ENCODE results near the gene MPC1. TPM values are rescaled to one million over a fixed set of nuclear protein-coding genes. Genes with fewer than 3 reads are reported as not detected.

Gene MPC1
- total RNA-seq, 8 experiments from 2014 or later: 39.0 to 91.6 (median 54.1) TPM

GRCh38 chr6:166415833-166416347 is 33.1 kb upstream of the MPC1 start:
- WGBS, 10 experiments: 57 to 98% (median 76%) methylated on average over 2 to 5 of the region's 5 CpGs
- no peak for ATAC-seq (replicated peaks in 6 of 8)

GRCh38 chr6:166415306-166415705 is 32.6 kb upstream of the MPC1 start:
- Histone ChIP-seq H3K4me1 (replicated peaks in 1 of 2) (peaks cover 0 to 5% of the 10 kb centered on the region in 2 donors), H3K27ac (no peak overlapping the region), H3K4me3 (no peak overlapping the region)
- no peak for ATAC-seq (replicated peaks in 6 of 8)
- 49 to 100% (median 84%) methylated on average over 1 to 4 of the region's 5 CpGs for WGBS, 10 experiments
- in situ Hi-C loops (cut with MboI; ENCODE audit: low pct_unique_long_range_greater_than_20kb in 2 of 9, low sequenced_read_pairs in 9 of 9, unreplicated experiment in 9 of 9): loop anchor here in 2 of 9 experiments (25.0 kb wide), 2 partner anchors 128 to 253 kb away; partner anchors contain the start of gene TBXT (in 1 of the 2)

More at GRCh38 chr6:166415833-166416347, 33.1 kb upstream of the MPC1 start:
- H3K4me1 ChIP-seq (replicated peaks in 1 of 2): no peaks in the 10 kb centered on the region
- no peak overlapping the region for H3K4me3 ChIP-seq
- H3K27ac ChIP-seq: no peak overlapping the region
- in situ Hi-C loops (cut with MboI; ENCODE audit: low pct_unique_long_range_greater_than_20kb in 2 of 9, low sequenced_read_pairs in 9 of 9, unreplicated experiment in 9 of 9): loop anchor here in 2 of 9 experiments (25.0 kb wide), 2 partner anchors 129 to 254 kb away; partner anchors contain the start of gene TBXT (in 1 of the 2)

- ATAC-seq (replicated peaks in 6 of 8): no peak
- Histone ChIP-seq H3K4me3 (no peak overlapping the region), H3K27ac (no peak overlapping the region), H3K4me1 (replicated peaks in 1 of 2) (peaks cover 0 to 21% of the 10 kb centered on the region in 2 donors)
- in situ Hi-C loops (cut with MboI; ENCODE audit: low pct_unique_long_range_greater_than_20kb in 2 of 9, low sequenced_read_pairs in 9 of 9, unreplicated experiment in 9 of 9): loop anchor here in 2 of 9 experiments (25.0 kb wide), 2 partner anchors 126 to 251 kb away; partner anchors contain the start of gene TBXT (in 1 of the 2)
- WGBS, 10 experiments: 86 to 100% (median 90%) methylated on average over 1 to 15 of the region's 17 CpGs; no CpG with 5 or more reads in 4 of the 10 experiments
Observed at GRCh38 chr6:166413491-166413951, 30.8 kb upstream of the MPC1 start.

GRCh38 chr6:166412911-166413384 is 30.2 kb upstream of the MPC1 start:
- Histone ChIP-seq H3K4me1 (replicated peaks in 1 of 2) (peaks cover 0 to 21% of the 10 kb centered on the region in 2 donors), H3K4me3 (no peak overlapping the region), H3K27ac (no peak overlapping the region)
- no peak for ATAC-seq (replicated peaks in 6 of 8)
- in situ Hi-C loops (cut with MboI; ENCODE audit: low pct_unique_long_range_greater_than_20kb in 2 of 9, low sequenced_read_pairs in 9 of 9, unreplicated experiment in 9 of 9): loop anchor here in 2 of 9 experiments (25.0 kb wide), 2 partner anchors 126 to 251 kb away; partner anchors contain the start of gene TBXT (in 1 of the 2)
- 60 to 95% (median 69%) methylated on average over 1 to 3 of the region's 13 CpGs; no CpG with 5 or more reads in 7 of the 10 experiments for WGBS, 10 experiments

- Histone ChIP-seq H3K4me1 (replicated peaks in 1 of 2) (peaks cover 0 to 21% of the 10 kb centered on the region in 2 donors), H3K4me3 (no peak overlapping the region), H3K27ac (no peak overlapping the region)
- ATAC-seq (replicated peaks in 6 of 8): no peak
- in situ Hi-C loops (cut with MboI; ENCODE audit: low pct_unique_long_range_greater_than_20kb in 2 of 9, low sequenced_read_pairs in 9 of 9, unreplicated experiment in 9 of 9): loop anchor here in 2 of 9 experiments (25.0 kb wide), 2 partner anchors 125 to 250 kb away; partner anchors contain the start of gene TBXT (in 1 of the 2)
- 80 to 100% (median 90%) methylated on average over 2 to 8 of the region's 49 CpGs; no CpG with 5 or more reads in 6 of the 10 experiments for WGBS, 10 experiments
Observed at GRCh38 chr6:166412156-166412910, 29.6 kb upstream of the MPC1 start.

GRCh38 chr6:166411721-166412151 is 29.0 kb upstream of the MPC1 start:
- Histone ChIP-seq H3K4me3 (no peak overlapping the region), H3K4me1 (replicated peaks in 1 of 2) (peaks cover 0 to 21% of the 10 kb centered on the region in 2 donors), H3K27ac (no peak overlapping the region)
- in situ Hi-C loops (cut with MboI; ENCODE audit: low pct_unique_long_range_greater_than_20kb in 2 of 9, low sequenced_read_pairs in 9 of 9, unreplicated experiment in 9 of 9): loop anchor here in 2 of 9 experiments (25.0 kb wide), 2 partner anchors 124 to 249 kb away; partner anchors contain the start of gene TBXT (in 1 of the 2)
- no peak for ATAC-seq (replicated peaks in 6 of 8)
- 70 to 86% (median 74%) methylated on average over 2 to 4 of the region's 12 CpGs; no CpG with 5 or more reads in 6 of the 10 experiments for WGBS, 10 experiments

GRCh38 chr6:166411271-166411670 is 28.5 kb upstream of the MPC1 start:
- in situ Hi-C loops (cut with MboI; ENCODE audit: low pct_unique_long_range_greater_than_20kb in 2 of 9, low sequenced_read_pairs in 9 of 9, unreplicated experiment in 9 of 9): loop anchor here in 2 of 9 experiments (25.0 kb wide), 2 partner anchors 124 to 249 kb away; partner anchors contain the start of gene TBXT (in 1 of the 2)
- H3K4me3 ChIP-seq: no peak overlapping the region
- WGBS, 10 experiments: 73 to 100% (median 95%) methylated on average over 1 to 7 of the region's 15 CpGs; no CpG with 5 or more reads in 2 of the 10 experiments
- peak in 1 of 8 experiments; percentile 3 for ATAC-seq (replicated peaks in 6 of 8)
- H3K4me1 ChIP-seq (replicated peaks in 1 of 2): peaks cover 0 to 21% of the 10 kb centered on the region in 2 donors
- H3K27ac ChIP-seq: no peak overlapping the region

GRCh38 chr6:166410426-166410935 is 27.7 kb upstream of the MPC1 start:
- Histone ChIP-seq H3K27ac (no peak overlapping the region), H3K4me3 (no peak overlapping the region), H3K4me1 (replicated peaks in 1 of 2) (peaks cover 0 to 21% of the 10 kb centered on the region in 2 donors)
- peak in 1 of 8 experiments; percentile 29 for ATAC-seq (replicated peaks in 6 of 8)
- 56 to 100% (median 80%) methylated on average over 1 to 9 of the region's 10 CpGs; no CpG with 5 or more reads in 2 of the 10 experiments for WGBS, 10 experiments
- in situ Hi-C loops (cut with MboI; ENCODE audit: low pct_unique_long_range_greater_than_20kb in 2 of 9, low sequenced_read_pairs in 9 of 9, unreplicated experiment in 9 of 9): loop anchor here in 2 of 9 experiments (25.0 kb wide), 2 partner anchors 123 to 248 kb away; partner anchors contain the start of gene TBXT (in 1 of the 2)

- peak in 6 of 8 experiments; percentile 22 to 75 (median 65) for ATAC-seq (replicated peaks in 6 of 8)
- Histone ChIP-seq H3K4me1 (replicated peaks in 1 of 2) (peaks cover 0 to 21% of the 10 kb centered on the region in 2 donors), H3K27ac (no peak overlapping the region), H3K4me3 (no peak overlapping the region)
- in situ Hi-C loops (cut with MboI; ENCODE audit: low pct_unique_long_range_greater_than_20kb in 2 of 9, low sequenced_read_pairs in 9 of 9, unreplicated experiment in 9 of 9): loop anchor here in 2 of 9 experiments (25.0 kb wide), 2 partner anchors 122 to 247 kb away; partner anchors contain the start of gene TBXT (in 1 of the 2)
- 40 to 93% (median 70%) methylated on average over 1 to 20 of the region's 22 CpGs; no CpG with 5 or more reads in 3 of the 10 experiments for WGBS, 10 experiments
Observed at GRCh38 chr6:166408936-166409755, 26.4 kb upstream of the MPC1 start.

- in situ Hi-C loops (cut with MboI; ENCODE audit: low pct_unique_long_range_greater_than_20kb in 2 of 9, low sequenced_read_pairs in 9 of 9, unreplicated experiment in 9 of 9): loop anchor here in 2 of 9 experiments (25.0 kb wide), 2 partner anchors 119 to 244 kb away; partner anchors contain the start of gene TBXT (in 1 of the 2)
- 80 to 100% (median 94%) methylated on average over 1 to 6 of the region's 12 CpGs; no CpG with 5 or more reads in 3 of the 10 experiments for WGBS, 10 experiments
- no peak overlapping the region for H3K27ac ChIP-seq
- ATAC-seq (replicated peaks in 6 of 8): no peak
- peaks cover 0 to 27% of the 10 kb centered on the region in 2 donors for H3K4me1 ChIP-seq (replicated peaks in 1 of 2)
- no peak overlapping the region for H3K4me3 ChIP-seq
Observed at GRCh38 chr6:166406197-166406596, 23.5 kb upstream of the MPC1 start.

- Histone ChIP-seq H3K4me1 (replicated peaks in 1 of 2) (peaks cover 0 to 23% of the 10 kb centered on the region in 2 donors), H3K4me3 (no peak overlapping the region), H3K27ac (no peak overlapping the region)
- peak in 2 of 8 experiments; percentile 8 to 9 for ATAC-seq (replicated peaks in 6 of 8)
- in situ Hi-C loops (cut with MboI; ENCODE audit: low pct_unique_long_range_greater_than_20kb in 2 of 9, low sequenced_read_pairs in 9 of 9, unreplicated experiment in 9 of 9): loop anchor here in 2 of 9 experiments (25.0 kb wide), 2 partner anchors 118 to 243 kb away; partner anchors contain the start of gene TBXT (in 1 of the 2)
- 0 to 100% (median 85%) methylated on average over 1 to 2 of the region's 7 CpGs; no CpG with 5 or more reads in 6 of the 10 experiments for WGBS, 10 experiments
Observed at GRCh38 chr6:166405386-166405785, 22.6 kb upstream of the MPC1 start.
